Measurements from ENCODE around the gene DNAH17. TPM values are rescaled to one million over a fixed set of nuclear protein-coding genes. Genes with fewer than 3 reads are reported as not detected.
A peak's percentile ranks its signal among the peaks of the same experiment; 100 is the strongest.

Gene DNAH17
- total RNA-seq, 1 donor: under 0.01 TPM

- no peak for DNase-seq (ENCODE audit: low read depth in 2 of 3, low spot score in 2 of 3)
Observed at GRCh38 chr17:78486228-78486802, 90.9 kb downstream of the DNAH17 start.

DNA sequence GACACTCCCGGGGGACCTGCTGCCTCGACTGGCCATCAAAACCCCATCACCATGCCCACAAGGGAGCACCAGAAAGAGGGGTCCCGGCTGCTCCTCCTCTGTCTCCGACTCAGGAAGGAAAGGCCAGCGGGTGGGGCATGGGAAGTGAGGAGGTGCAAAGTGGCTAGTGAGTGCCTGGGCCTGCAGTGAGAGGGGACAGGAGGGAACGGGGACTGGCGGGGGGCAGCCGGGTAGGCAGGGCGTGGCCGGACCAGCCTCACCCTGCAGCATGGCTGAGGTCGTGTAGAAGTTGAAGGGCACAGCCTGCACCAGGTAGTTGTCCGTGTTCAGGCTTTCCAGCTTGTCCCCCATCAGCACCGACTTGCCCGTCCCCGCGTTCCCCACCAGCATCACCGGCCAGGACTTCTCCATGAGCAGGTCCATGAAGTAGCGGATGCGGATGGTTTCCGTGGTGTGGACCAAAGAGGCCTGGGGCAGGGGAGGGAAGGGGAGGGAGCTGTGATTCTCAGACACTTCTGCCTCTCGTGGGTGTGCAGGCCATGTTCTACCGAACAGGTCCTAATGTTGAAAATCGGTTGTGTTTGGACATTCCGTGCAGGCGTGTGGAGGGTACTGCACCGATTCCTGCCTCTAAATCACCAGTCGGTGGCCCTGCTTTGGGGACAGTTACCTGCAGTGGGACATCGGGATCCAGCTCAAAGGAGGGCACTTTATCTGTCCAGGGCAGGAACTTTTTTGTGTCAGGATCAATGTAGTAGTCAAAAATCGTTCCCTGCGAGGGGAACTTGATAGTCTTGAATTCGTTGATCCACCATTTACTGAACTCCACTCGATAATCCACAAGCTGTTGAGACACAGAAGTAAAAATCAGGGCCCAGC is 91.7 kb downstream of the DNAH17 start:
- no peak for DNase-seq (ENCODE audit: low read depth in 2 of 3, low spot score in 2 of 3)

GRCh38 chr17:78484271-78485246 is 92.6 kb downstream of the DNAH17 start:
- DNase-seq (ENCODE audit: low read depth in 2 of 3, low spot score in 2 of 3): peak; percentile 36 to 53 (median 37)

GRCh38 chr17:78479369-78479768 is 97.8 kb downstream of the DNAH17 start:
- no peak for DNase-seq (ENCODE audit: low read depth in 2 of 3, low spot score in 2 of 3)

DNA sequence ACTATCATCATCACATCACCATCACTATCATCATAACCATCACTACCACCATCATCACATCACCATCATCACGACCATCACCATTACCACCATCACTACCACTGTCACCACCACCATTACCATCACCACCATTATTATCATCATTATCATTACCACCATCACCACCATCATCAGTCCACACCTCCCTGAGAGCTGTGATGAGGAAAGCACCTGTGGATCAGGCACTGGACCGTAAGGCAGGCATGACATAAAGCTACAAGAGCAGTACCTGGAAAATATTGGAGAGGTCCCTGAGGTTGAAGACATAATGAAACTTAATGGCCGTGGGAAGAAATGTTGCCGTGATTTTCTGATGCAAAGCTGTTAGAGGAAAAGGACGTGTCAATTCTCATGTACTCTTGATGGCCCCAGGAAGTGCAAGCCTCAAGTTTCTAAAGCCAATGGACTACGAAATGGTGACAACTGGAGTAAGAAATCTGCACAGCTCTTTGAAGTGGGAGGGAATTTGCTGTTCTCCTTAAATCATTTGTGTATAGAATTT is 98.4 kb downstream of the DNAH17 start:
- DNase-seq (ENCODE audit: low read depth in 2 of 3, low spot score in 2 of 3): no peak

DNA sequence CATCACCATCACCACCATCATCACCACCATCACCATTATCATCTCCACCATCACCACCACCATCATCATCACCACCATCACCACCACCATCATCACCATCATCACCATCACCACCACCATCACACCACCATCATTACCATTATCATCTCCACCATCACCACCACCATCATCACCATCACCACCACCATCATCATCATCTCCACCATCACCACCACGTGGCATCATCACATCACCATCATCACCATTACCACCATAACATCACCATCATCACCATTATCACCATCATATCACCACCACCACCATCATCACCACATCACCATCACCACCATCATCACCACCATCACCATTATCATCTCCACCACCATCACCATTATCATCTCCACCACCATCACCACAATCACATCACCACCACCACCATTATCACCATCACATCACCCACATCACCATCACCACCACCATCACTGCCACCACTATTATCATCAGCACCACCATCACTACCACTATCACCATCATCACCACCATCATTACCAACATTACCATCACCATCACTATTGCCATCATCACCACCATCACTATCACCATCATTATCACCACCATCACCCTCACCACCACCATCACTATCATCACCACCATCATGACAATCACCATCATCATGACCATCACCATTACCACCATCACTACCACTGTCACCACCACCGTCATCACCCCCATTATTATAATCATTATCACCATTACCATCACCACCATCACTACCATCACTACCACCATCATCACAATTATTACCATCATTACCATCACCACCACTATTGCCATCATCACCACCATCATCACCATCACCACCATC is 99.1 kb downstream of the DNAH17 start:
- DNase-seq (ENCODE audit: low read depth in 2 of 3, low spot score in 2 of 3): no peak

GRCh38 chr17:78476973-78477372 is 100.2 kb downstream of the DNAH17 start:
- no peak for DNase-seq (ENCODE audit: low read depth in 2 of 3, low spot score in 2 of 3)

DNA sequence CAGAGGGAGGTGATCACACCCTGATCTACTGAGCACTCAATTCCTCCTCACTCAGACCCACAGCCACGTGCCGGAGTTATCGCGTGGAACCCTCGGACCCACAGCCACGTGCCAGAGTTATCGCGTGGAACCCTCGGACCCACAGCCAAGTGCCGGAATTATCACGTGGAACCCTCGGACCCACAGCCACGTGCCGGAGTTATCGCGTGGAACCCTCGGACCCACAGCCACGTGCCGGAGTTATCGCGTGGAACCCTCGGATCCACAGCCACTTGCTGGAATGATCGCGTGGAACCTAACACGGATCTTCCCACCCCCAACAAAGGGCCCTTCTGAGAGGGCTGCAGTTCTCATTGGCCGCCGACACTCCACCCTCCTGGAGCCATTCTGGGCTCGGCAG is 101.0 kb downstream of the DNAH17 start:
- DNase-seq (ENCODE audit: low read depth in 2 of 3, low spot score in 2 of 3): no peak

DNA sequence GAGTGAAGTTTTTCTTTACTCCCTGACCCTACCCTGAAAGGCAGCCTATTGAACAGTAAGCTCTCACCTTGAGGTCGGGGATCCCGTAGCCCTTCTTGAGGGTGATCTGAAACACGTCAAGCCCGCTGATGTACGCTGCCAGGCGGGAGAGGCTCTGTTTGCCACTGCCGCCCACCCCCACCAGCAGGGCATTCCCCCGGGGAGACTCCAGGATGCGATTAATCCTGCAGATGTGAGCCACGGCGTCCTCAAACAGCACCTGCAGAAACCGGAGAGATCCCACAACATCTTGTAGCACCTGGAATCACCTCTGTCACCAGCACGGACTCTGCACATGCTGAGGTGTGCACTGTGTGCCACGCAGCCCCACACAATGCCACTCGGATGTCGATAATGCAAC is 102.0 kb downstream of the DNAH17 start:
- DNase-seq (ENCODE audit: low read depth in 2 of 3, low spot score in 2 of 3): no peak

DNA sequence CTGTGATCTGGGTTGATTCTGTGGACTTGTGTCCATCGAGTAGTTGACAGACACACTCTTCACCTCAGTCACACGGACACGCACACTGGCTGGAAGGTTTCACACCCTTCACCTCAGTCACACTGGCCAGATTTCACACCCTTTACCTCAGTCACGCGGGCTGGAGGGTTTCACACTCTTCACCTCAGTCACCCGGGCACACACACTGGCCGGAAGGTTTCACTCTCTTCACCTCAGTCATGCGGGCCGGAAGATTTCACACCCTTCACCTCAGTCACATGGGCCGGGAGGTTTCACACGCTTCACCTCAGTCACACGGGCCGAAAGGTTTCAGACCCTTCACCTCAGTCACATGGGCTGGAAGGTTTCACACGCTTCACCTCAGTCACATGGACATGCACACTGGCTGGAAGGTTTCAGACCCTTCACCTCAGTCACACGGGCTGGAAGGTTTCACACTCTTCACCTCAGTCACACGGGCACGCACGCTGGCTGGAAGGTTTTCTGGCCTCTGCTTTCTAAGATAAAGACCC is 102.5 kb downstream of the DNAH17 start:
- DNase-seq (ENCODE audit: low read depth in 2 of 3, low spot score in 2 of 3): no peak

DNA sequence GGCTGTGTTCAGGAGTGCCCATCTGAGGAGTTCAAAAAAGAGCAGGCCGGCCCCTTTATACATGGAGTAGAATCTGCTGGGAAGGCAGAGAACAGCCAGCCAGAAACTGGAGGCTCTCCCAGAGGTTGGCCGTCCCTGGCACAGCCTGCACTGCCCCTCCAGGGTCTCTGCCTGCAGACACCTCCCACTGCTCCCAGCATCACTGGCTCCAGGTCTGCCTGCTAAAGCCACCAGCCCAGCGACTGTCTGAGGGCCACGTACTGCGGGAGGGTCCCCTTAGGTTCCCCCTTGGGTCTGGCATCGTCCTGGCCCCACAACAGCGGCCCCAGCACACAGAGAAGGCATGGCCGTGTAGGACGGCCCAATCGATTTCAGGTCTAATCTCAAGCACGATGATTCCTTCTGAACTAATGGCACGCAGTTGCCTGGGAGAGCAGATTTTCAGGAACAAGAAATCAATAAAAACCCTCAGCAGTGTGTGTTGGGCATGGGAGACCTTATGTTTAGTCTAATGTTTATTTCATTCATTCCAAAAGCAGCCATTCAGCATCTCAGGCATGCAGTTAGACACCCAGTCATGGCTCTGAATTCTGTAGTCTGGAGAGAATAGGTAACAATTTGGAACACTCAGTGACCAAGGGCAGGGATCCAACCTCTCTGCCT is 103.1 kb downstream of the DNAH17 start:
- no peak for DNase-seq (ENCODE audit: low read depth in 2 of 3, low spot score in 2 of 3)

- DNase-seq (ENCODE audit: low read depth in 2 of 3, low spot score in 2 of 3): no peak
Observed at GRCh38 chr17:78472035-78472905, 104.9 kb downstream of the DNAH17 start.

- DNase-seq (ENCODE audit: low read depth in 2 of 3, low spot score in 2 of 3): no peak
Observed at GRCh38 chr17:78471635-78472034, 105.6 kb downstream of the DNAH17 start.

GRCh38 chr17:78469443-78469842 is 107.8 kb downstream of the DNAH17 start:
- no peak for DNase-seq (ENCODE audit: low read depth in 2 of 3, low spot score in 2 of 3)

DNA sequence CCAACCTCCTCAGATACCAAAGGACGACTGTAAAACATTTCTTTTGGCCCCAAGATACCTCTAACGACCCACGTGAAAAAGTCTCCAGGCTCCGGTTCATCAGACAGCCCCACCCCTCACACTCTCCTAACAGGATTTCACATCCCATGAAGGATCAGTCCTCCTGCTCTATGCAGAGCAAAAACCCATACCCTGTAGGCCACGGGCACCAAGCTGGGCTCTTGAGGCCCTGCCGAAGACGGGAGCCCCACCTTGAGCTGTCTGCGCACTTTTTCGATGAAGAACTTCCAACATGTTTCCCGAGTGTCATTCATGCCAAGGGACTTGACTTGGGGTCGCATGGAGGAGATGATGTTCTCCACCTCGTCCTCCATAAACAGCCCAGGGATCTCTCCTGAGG is 108.8 kb downstream of the DNAH17 start:
- no peak for DNase-seq (ENCODE audit: low read depth in 2 of 3, low spot score in 2 of 3)

GRCh38 chr17:78466786-78467715 is 110.1 kb downstream of the DNAH17 start:
- DNase-seq (ENCODE audit: low read depth in 2 of 3, low spot score in 2 of 3): no peak
